ENCODE results near the gene MAP3K3. TPM values are rescaled to one million over a fixed set of nuclear protein-coding genes. Genes with fewer than 3 reads are reported as not detected.

The MAP3K3 gene
- total and polyA plus RNA-seq, 2 experiments from 2014 or later: 6.1 to 24.6 TPM

- TF ChIP-seq REST (IDR thresholded peaks at IDR 0.05; ENCODE audit: unreplicated experiment) (no peak), ZNF331 (CRISPR knock-in tag; IDR thresholded peaks at IDR 0.05; ENCODE audit: low read depth) (no peak), NANOG (IDR thresholded peaks at IDR 0.05; ENCODE audit: borderline replicate concordance) (no peak), ZNF114 (CRISPR knock-in tag; IDR thresholded peaks at IDR 0.05) (no peak), EZH2phosphoT487 (IDR thresholded peaks at IDR 0.05; ENCODE audit: unreplicated experiment) (no peak)
Observed at GRCh38 chr17:63703556-63704258, 81.5 kb downstream of the MAP3K3 start (continued).

GRCh38 chr17:63704259-63704576, 82.0 kb downstream of the MAP3K3 start:
- peaks cover 38% of the 10 kb centered on the region for H3K36me3 Mint-ChIP-seq (ENCODE audit: low read depth)
- Histone ChIP-seq H3K27me3 (ENCODE audit: insufficient read depth) (no peaks in the 10 kb centered on the region; the same call in 1 of the 2 replicates), H2AFZ (no peak overlapping the region), H3K4me3 (no peak overlapping the region), H3F3A (replicated peaks; ENCODE audit: low read depth) (no peaks in the 10 kb centered on the region), H3K4me2 (no peak overlapping the region), H3K36me3 (ENCODE audit: insufficient read depth) (no peaks in the 10 kb centered on the region), H3K79me2 (replicated peaks; ENCODE audit: insufficient read depth) (peaks cover 6% of the 10 kb centered on the region; the same call in 1 of the 2 replicates), H3K9me2 (ENCODE audit: insufficient read depth) (no peaks in the 10 kb centered on the region), H4K20me1 (replicated peaks; ENCODE audit: insufficient read depth) (no peaks in the 10 kb centered on the region; the same call in 1 of the 2 replicates), H3K4me1 (ENCODE audit: insufficient read depth) (peaks cover 15% of the 10 kb centered on the region), H3K27ac (ENCODE audit: low read depth) (no peak overlapping the region)
- no peak overlapping the region for H3K4me3 Mint-ChIP-seq
- H3K9me3 Mint-ChIP-seq: no peaks in the 10 kb centered on the region
- peaks cover 28% of the 10 kb centered on the region for H3K4me1 Mint-ChIP-seq
- H3K27ac Mint-ChIP-seq: no peak overlapping the region
- peaks cover 19% of the 10 kb centered on the region for H3K27me3 Mint-ChIP-seq (ENCODE audit: insufficient read depth, low read depth, poor library complexity)
- ATAC-seq: no peak
- TF ChIP-seq EZH2phosphoT487 (IDR thresholded peaks at IDR 0.05; ENCODE audit: unreplicated experiment): no peak
- no peak for TF ChIP-seq EZH2 (IDR thresholded peaks at IDR 0.05; ENCODE audit: low read depth, unreplicated experiment)
- DNase-seq (ENCODE audit: low spot score): no peak

GRCh38 chr17:63704836-63705235, 82.6 kb downstream of the MAP3K3 start:
- H3K27ac Mint-ChIP-seq: no peak overlapping the region
- no peak overlapping the region for H3K27ac ChIP-seq (ENCODE audit: low read depth)
- H3K27me3 Mint-ChIP-seq (ENCODE audit: insufficient read depth, low read depth, poor library complexity): peaks cover 19% of the 10 kb centered on the region
- H3K4me1 ChIP-seq (ENCODE audit: insufficient read depth): peaks cover 15% of the 10 kb centered on the region
- no peaks in the 10 kb centered on the region for H3K36me3 ChIP-seq (ENCODE audit: insufficient read depth)
- no peaks in the 10 kb centered on the region for H3K9me2 ChIP-seq (ENCODE audit: insufficient read depth)
- no peaks in the 10 kb centered on the region; the same call in 1 of the 2 replicates for H4K20me1 ChIP-seq (replicated peaks; ENCODE audit: insufficient read depth)
- peaks cover 43% of the 10 kb centered on the region for H3K36me3 Mint-ChIP-seq (ENCODE audit: low read depth)
- H3K79me2 ChIP-seq (replicated peaks; ENCODE audit: insufficient read depth): peaks cover 6% of the 10 kb centered on the region; the same call in 1 of the 2 replicates
- no peaks in the 10 kb centered on the region; the same call in 1 of the 2 replicates for H3K27me3 ChIP-seq (ENCODE audit: insufficient read depth)
- no peak overlapping the region for H2AFZ ChIP-seq
- peaks cover 28% of the 10 kb centered on the region for H3K4me1 Mint-ChIP-seq
- ATAC-seq (no peak), DNase-seq (ENCODE audit: low spot score) (no peak)
- H3K4me2 ChIP-seq: no peak overlapping the region
- no peaks in the 10 kb centered on the region for H3K9me3 Mint-ChIP-seq
- H3K4me3 ChIP-seq: no peak overlapping the region
- no peak for TF ChIP-seq NANOG (IDR thresholded peaks at IDR 0.05; ENCODE audit: borderline replicate concordance)
- no peak for TF ChIP-seq ETS1 (IDR thresholded peaks at IDR 0.05)
- H3K4me3 Mint-ChIP-seq: no peak overlapping the region
- no peaks in the 10 kb centered on the region for H3F3A ChIP-seq (replicated peaks; ENCODE audit: low read depth)
